8988T (cell line): Measurements from ENCODE around the gene GRID2.

Source experiments
- DNase-seq: peaks from one replicate; pipeline ENCODE4 v3.0.0; 2011

GRID2 gene

GRCh38 chr4:92535599-92535998, 231.8 kb downstream of the GRID2 start:
- DNase-seq: no peak

- no peak for DNase-seq
These were observed 247.8 kb downstream of the GRID2 start for GRCh38 chr4:92551616-92552015.

- DNase-seq: no peak
These were observed 262.5 kb downstream of the GRID2 start for GRCh38 chr4:92566269-92566668.

- no peak for DNase-seq
These were observed 277.1 kb downstream of the GRID2 start for GRCh38 chr4:92580816-92581215.

- DNase-seq: no peak
These were observed 295.3 kb downstream of the GRID2 start for GRCh38 chr4:92599044-92599443.

- DNase-seq: no peak
These were observed 296.9 kb downstream of the GRID2 start for GRCh38 chr4:92600638-92601037.

GRCh38 chr4:92606227-92606626, 302.5 kb downstream of the GRID2 start:
- DNase-seq: no peak

- no peak for DNase-seq
These were observed 311.3 kb downstream of the GRID2 start for GRCh38 chr4:92615049-92615448.

GRCh38 chr4:92618968-92619367, 315.2 kb downstream of the GRID2 start:
- DNase-seq: no peak

- no peak for DNase-seq
These were observed 325.5 kb downstream of the GRID2 start for GRCh38 chr4:92629302-92629701.

GRCh38 chr4:92634882-92635281, 331.1 kb downstream of the GRID2 start:
- DNase-seq: no peak

- no peak for DNase-seq
These were observed 332.5 kb downstream of the GRID2 start for GRCh38 chr4:92636038-92636806.

- DNase-seq: no peak
These were observed 337.6 kb downstream of the GRID2 start for GRCh38 chr4:92641409-92641808.

- no peak for DNase-seq
These were observed 343.1 kb downstream of the GRID2 start for GRCh38 chr4:92646826-92647225.

- no peak for DNase-seq
These were observed 347.8 kb downstream of the GRID2 start for GRCh38 chr4:92651536-92651935.

GRCh38 chr4:92654084-92654483, 350.3 kb downstream of the GRID2 start:
- DNase-seq: no peak

- no peak for DNase-seq
These were observed 353.9 kb downstream of the GRID2 start for GRCh38 chr4:92657695-92658094.

- DNase-seq: no peak
These were observed 354.6 kb downstream of the GRID2 start for GRCh38 chr4:92658318-92658717.

- no peak for DNase-seq
These were observed 374.0 kb downstream of the GRID2 start for GRCh38 chr4:92677805-92678204.

- no peak for DNase-seq
These were observed 374.5 kb downstream of the GRID2 start for GRCh38 chr4:92678292-92678691.

- DNase-seq: no peak
These were observed 375.4 kb downstream of the GRID2 start for GRCh38 chr4:92679149-92679548.

GRCh38 chr4:92714640-92715039, 410.9 kb downstream of the GRID2 start:
- DNase-seq: no peak

- DNase-seq: no peak
These were observed 429.5 kb downstream of the GRID2 start for GRCh38 chr4:92733231-92733630.

GRCh38 chr4:92735025-92735665, 431.4 kb downstream of the GRID2 start:
- no peak for DNase-seq

GRCh38 chr4:92760433-92760832, 456.7 kb downstream of the GRID2 start:
- DNase-seq: no peak
